NCI-H2029 treated with DMSO at 0.1 percent for 48 hours (cell line): ENCODE measurements around the gene TRIM9.

Source experiments
- DNase-seq: peaks from one replicate; lab custom pipeline; 2025; lab: John Stamatoyannopoulos, UW

TRIM9 gene

DNA sequence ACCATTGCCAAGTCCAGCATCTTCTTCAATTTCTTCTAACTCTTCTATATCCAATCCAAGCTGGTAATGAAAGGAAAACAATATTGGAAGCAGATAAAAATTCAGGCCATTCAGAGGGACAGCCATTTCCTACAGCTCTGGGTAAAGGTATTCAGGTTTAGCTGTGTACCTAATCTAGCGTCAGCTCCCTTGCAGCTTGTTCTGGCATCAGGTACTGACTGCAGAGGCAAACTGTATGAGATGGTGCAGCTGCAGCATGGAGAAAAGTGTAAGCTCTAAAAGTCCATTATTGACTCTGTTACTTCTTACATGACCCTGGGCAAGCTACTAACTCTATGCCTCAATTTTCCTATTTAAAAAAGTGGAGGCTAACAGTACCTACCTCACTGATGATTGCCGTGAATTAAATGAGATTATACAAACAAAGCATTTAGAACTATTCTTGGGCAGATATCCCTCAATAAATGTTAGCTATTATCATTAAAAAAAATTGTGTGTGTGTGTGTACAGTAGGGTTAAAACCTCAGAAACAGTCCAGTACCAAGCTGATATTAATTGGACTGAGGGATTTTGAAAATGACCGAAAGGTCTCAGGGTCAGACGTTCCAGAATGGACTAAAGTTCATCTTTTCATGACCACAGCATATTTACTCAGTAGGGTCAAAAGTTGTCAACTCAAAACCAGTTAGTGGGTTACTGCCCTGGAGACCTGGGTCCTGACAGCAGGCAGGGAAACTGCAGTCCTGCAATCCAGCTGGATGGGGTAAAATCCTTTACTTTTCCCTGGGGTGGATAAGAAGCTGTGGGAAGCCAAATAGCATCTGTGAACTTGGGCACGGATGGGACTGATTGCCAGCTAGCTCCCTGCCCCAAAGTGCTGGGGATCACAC lies 159.5 kb downstream of the TRIM9 start:
- DNase-seq, result no peak

DNA sequence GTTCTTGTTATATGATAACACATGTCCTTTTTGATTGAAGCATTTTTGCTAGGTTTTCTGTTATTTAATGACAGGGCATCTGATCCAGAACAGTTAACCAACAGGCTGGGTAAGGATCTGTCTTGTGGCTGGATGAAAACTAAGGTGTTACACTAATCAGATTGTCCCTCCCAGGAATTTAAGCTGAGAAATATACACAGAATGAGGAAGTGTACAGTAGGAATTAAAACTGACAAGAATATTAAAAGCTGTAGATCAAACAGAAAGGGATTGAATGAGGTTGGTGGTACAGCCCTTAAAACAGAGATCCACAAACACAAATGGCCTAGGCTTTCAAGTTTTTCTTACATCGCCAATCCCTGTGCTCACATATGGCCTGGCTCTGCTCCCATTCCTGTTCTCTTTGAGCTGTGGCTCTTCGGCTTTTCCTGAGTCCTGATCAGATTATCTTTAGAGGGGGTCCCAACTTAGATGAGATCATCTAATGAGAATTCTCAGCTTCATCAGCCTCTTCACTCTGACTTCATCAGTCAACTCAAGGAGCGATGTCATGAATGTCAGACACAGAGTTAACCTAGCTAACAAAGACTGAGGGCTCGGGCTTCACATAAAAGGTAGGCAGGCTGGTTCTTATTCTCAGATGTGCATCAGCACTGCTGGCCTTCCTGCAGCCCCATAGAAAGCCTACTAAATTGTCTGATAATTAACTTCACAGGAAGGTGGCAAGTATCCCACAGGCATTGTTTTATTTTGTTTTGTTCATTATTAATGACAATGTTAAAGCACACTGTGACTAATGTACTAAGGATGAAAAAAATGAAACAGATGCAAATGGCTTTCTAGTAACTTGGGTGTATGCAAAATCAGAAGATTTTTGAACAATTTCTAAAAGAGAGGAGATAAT lies 162.1 kb downstream of the TRIM9 start:
- no peak for DNase-seq

DNA sequence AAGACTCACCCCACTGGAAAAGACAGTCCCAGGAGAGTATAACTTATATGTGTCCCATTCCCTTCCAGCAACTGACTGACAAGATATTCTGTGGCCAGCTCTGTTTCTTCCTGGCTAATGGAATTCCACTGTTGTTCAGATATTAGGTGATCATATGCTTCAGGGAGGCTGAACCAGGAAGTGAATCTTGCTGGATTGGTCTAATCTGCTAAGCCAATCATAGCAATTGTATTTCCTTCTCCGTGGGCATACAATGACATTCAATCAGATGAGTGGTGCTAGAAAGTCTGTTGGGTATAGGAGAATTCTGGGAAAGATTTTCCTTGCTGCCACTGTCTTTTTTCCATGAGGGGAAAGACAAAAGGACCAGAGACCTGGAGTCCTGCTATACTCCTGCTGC lies 162.7 kb downstream of the TRIM9 start:
- no peak for DNase-seq

DNA sequence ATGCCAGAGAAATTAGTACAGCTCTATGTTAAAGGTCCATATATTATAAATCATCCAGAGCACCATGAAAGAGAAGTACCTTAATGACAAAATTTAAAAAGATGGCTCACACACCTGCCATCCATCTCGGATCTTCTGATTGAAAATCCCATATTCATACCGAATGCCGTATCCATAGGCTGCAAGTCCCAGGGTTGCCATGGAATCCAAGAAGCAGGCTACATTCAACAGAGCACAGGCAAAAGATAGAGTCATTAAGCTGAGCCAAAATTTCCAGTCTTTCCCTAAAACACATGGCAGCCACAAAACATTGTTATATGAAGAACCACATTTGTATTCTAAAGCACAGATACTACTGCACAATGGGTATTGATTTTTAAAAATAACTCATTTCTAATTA lies 163.3 kb downstream of the TRIM9 start:
- DNase-seq, result no peak

DNA sequence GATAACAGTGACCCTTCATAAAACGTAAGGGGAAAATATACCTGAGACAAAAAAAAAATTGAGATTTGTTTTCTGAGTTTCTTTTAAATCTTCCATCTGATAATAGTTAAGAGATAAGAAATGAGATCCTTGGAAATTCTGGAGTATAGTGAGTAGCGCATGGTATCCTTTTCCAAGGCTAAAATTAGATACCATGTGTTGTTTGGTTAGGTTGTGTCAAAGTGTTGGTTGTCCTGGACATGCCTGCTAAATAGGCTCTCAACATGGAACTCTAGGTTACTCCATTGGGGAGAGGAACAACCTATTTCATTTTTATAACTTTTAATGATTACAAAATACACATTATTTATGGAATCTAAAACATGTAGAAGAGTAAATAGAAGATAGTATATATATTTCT lies 165.4 kb downstream of the TRIM9 start:
- no peak for DNase-seq

DNA sequence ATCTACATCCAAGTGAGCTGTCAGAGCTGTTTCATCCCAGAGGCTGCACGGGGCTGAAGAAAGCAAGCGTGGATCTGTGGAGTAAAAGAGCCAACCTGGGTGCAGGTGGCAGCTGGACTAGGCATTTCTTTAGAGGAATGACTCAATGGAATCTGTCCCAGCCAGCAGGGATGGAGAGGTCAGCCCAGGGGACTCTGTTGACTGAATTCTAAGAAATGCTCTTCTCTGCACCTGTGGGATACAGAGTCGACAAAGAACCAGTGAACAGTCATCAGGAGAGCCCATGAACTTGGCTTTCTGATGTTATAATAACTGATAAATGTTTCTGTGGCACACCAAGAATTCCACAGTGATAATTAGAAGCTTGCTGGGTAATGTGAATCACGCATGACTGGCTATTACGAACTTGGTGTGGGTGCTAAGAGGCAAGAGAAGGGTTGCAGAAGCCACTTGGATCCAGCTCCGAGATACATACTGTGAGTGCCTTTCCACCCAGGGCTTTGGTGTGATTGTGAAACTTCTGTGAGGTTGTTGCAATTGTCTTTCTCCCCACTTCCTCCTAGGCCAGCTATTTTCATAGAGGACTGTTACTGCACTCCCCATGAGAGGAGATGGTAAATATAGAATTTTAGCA lies 166.8 kb downstream of the TRIM9 start:
- DNase-seq, result no peak

DNA sequence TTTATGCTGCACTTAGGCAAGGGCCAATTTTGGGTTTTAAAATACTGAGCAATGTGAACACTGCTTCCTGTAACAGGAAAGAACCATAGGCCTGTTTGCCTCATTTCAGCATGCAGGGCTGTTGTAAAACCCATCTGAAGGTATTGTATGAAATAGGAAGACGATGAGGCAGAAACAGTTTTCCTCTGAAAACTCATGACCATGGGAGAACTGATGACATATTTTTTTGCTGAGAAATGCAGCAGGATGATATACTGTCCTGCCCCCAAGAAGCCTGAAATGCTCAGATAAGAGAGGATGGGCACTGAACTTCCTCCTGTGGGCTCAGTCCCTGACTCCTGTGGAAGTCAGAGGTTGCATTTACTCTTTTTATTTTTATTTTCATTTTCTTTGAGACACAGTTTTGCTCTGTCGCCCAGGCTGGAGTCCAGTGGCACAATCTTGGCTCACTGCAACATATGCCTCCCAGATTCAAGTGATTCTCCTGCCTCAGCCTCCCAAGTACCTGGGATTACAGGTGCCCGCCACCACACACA lies 168.0 kb downstream of the TRIM9 start:
- no peak for DNase-seq
